ENCODE data around the gene HYDIN. TPM values are rescaled to one million over a fixed set of nuclear protein-coding genes. Genes with fewer than 3 reads are reported as not detected.

HYDIN gene
- polyA plus RNA-seq, 1 donor from 2014 or later = 2.2 TPM

- H3K9ac ChIP-seq (ENCODE audit: low read length) = no peak overlapping the region
- no peak overlapping the region for H3K4me3 ChIP-seq (ENCODE audit: low read length)
- TF ChIP-seq REST (IDR thresholded peaks at IDR 0.05; ENCODE audit: borderline replicate concordance) = no peak
- no peak for TF ChIP-seq EZH2 (IDR thresholded peaks at IDR 0.05; ENCODE audit: borderline replicate concordance, insufficient read depth, low read length, poor library complexity, severe bottlenecking)
- no peak overlapping the region for H3K27ac ChIP-seq (ENCODE audit: low read length)
- H4K20me1 ChIP-seq (ENCODE audit: insufficient read depth) = no peaks in the 10 kb centered on the region
- no peak overlapping the region for H2AFZ ChIP-seq (ENCODE audit: low read depth, low read length)
- H3K9me2 ChIP-seq (ENCODE audit: insufficient read depth, low read length) = no peaks in the 10 kb centered on the region
- no peak overlapping the region for H3K4me2 ChIP-seq (ENCODE audit: low read length)
- no peaks in the 10 kb centered on the region for H3F3A ChIP-seq (ENCODE audit: insufficient read depth, low read length, poor library complexity, severe bottlenecking)
- no peaks in the 10 kb centered on the region for H3K79me2 ChIP-seq (replicated peaks; ENCODE audit: insufficient read depth, low read length)
- no peaks in the 10 kb centered on the region for H3K36me3 ChIP-seq (ENCODE audit: insufficient read depth, low read length)
- H3K9me3 ChIP-seq (ENCODE audit: low read length) = no peaks in the 10 kb centered on the region
- no peaks in the 10 kb centered on the region for H3K27me3 ChIP-seq (ENCODE audit: insufficient read depth, low read depth, low read length)
Observed at GRCh38 chr16:71198408-71198807, 32.1 kb downstream of the HYDIN start.

GRCh38 chr16:71192387-71192786 is 38.1 kb downstream of the HYDIN start:
- no peak for TF ChIP-seq EZH2 (IDR thresholded peaks at IDR 0.05; ENCODE audit: borderline replicate concordance, insufficient read depth, low read length, poor library complexity, severe bottlenecking)
- no peak for TF ChIP-seq RAD21 (conservative IDR thresholded peaks at IDR 0.05)
- no peak for TF ChIP-seq REST (IDR thresholded peaks at IDR 0.05; ENCODE audit: borderline replicate concordance)
- no peak overlapping the region for H3K4me2 ChIP-seq (ENCODE audit: low read length)
- no peaks in the 10 kb centered on the region for H3K27me3 ChIP-seq (ENCODE audit: insufficient read depth, low read depth, low read length)
- no peak overlapping the region for H3K4me3 ChIP-seq (ENCODE audit: low read length)
- no peaks in the 10 kb centered on the region for H3K9me3 ChIP-seq (ENCODE audit: low read length)
- no peaks in the 10 kb centered on the region for H4K20me1 ChIP-seq (ENCODE audit: insufficient read depth)
- H2AFZ ChIP-seq (ENCODE audit: low read depth, low read length) = no peak overlapping the region
- H3K9ac ChIP-seq (ENCODE audit: low read length) = no peak overlapping the region
- no peaks in the 10 kb centered on the region for H3K79me2 ChIP-seq (replicated peaks; ENCODE audit: insufficient read depth, low read length)
- no peaks in the 10 kb centered on the region for H3K36me3 ChIP-seq (ENCODE audit: insufficient read depth, low read length)
- no peaks in the 10 kb centered on the region for H3F3A ChIP-seq (ENCODE audit: insufficient read depth, low read length, poor library complexity, severe bottlenecking)
- H3K27ac ChIP-seq (ENCODE audit: low read length) = no peak overlapping the region
- no peaks in the 10 kb centered on the region for H3K9me2 ChIP-seq (ENCODE audit: insufficient read depth, low read length)

GRCh38 chr16:71188956-71189712 is 41.4 kb downstream of the HYDIN start:
- Histone ChIP-seq H3K4me3 (ENCODE audit: low read length) (no peak overlapping the region), H3K9ac (ENCODE audit: low read length) (no peak overlapping the region), H3K27ac (ENCODE audit: low read length) (no peak overlapping the region), H3K9me3 (ENCODE audit: low read length) (no peaks in the 10 kb centered on the region), H3K4me2 (ENCODE audit: low read length) (no peak overlapping the region), H3K9me2 (ENCODE audit: insufficient read depth, low read length) (no peaks in the 10 kb centered on the region), H3K79me2 (replicated peaks; ENCODE audit: insufficient read depth, low read length) (no peaks in the 10 kb centered on the region), H4K20me1 (ENCODE audit: insufficient read depth) (no peaks in the 10 kb centered on the region), H2AFZ (ENCODE audit: low read depth, low read length) (no peak overlapping the region), H3K27me3 (ENCODE audit: insufficient read depth, low read depth, low read length) (no peaks in the 10 kb centered on the region), H3K36me3 (ENCODE audit: insufficient read depth, low read length) (no peaks in the 10 kb centered on the region), H3F3A (ENCODE audit: insufficient read depth, low read length, poor library complexity, severe bottlenecking) (no peaks in the 10 kb centered on the region)
- TF ChIP-seq RAD21 (conservative IDR thresholded peaks at IDR 0.05) (no peak), EP300 (conservative IDR thresholded peaks at IDR 0.05; ENCODE audit: poor library complexity, severe bottlenecking) (no peak)
